ENCODE results near the gene VPS72.

VPS72 gene

DNA sequence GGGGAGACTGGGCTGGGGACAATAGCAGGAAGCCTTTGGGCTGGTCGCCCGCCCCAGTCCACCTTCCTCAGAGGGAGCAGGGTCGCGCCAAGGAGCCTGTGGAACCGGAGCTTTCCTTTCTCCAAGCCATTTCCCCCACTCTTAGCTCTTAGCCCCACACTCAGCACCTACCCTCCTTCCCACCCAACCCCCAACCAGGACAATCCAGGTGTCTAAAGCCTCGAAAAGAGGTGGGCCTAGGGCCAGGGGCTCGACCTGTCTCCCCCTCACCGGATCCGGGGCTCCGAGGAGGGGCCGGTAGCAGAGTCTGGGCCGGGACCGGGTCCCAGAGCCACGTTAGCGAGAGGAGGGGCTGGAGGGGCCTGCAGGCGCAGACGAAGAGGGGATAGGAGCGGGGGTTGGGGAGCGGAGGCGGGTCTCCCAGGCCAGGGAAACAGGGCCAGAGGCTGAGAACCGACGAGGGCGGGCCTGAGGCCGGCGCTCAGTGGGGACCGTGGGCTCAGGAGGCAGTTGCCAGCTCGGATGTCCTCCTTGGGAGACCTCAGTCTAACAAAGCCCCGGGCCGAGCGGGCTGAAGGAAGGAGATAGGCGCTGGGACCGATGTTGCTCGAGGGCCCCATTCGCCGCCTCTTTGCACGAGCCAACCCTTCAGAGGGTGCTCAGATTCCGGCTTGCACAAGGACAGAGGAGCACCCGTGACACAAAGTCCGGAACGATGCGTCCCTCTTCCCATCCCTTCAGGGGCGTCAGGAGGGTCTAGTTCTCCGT is 44.5 kb downstream of the VPS72 start:
- no peak for DNase-seq (ENCODE audit: low read depth, low spot score)

DNA sequence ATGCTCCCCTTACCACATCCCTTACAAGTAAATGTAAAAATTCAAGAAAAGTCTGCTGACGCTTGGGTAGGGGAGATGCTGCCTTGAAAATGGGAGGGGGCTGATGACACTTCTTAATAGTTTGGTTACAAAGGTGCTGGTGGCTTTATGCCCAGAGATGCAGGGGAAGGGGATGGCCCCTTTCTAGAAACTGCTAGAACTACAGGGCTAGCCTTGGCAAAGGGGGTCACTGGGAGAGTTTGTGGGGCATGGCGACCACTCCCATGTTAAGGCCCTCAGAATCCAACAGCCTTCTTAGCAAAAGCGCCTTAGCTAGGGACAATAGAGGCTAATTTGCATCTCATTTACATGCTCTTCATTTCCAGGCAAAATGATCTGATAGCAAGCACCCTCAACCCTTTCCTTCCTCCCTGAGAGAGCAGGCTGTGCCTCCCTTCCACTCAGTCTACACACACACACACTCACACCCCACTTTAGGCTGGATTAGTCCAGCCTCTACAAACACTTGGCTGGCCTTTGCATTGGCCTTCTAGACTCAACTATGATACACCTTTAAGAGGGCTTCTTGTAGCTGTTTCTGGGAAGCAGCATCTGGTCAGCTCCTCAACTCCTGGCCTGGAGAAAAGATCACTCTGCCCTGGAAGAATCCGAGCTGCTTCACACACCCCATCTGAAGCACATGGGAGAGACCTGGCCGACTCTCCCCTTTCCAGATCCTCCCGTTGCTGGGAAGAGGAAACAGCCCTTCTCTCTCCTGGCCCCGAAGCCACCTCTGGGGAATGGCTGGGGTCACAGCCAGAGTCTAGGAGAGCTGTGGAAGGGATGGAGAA is 45.3 kb downstream of the VPS72 start:
- H3K4me3 ChIP-seq (ENCODE audit: low read depth, low read length), result peak overlapping the region; percentile 80

More for the DNA sequence above, 44.5 kb downstream of the VPS72 start:
- CTCF ChIA-PET, result interaction anchor here (0.7 to 3.9 kb wide), 5 partner anchors 8 to 46 kb away, joined by 3 to 22 read pairs (median 5); no protein-coding TSS in a partner anchor
- H3K4me3 ChIP-seq (ENCODE audit: low read depth, low read length), result peak overlapping the region; percentile 80
- POLR2A ChIA-PET, result interaction anchor here (0.6 kb wide), 1 partner anchor 36 kb away, joined by 3 read pairs; no protein-coding TSS in a partner anchor
- no peak for TF ChIP-seq CTCF (IDR thresholded peaks at IDR 0.05; ENCODE audit: insufficient read depth, low read length, missing control alignments)

DNA sequence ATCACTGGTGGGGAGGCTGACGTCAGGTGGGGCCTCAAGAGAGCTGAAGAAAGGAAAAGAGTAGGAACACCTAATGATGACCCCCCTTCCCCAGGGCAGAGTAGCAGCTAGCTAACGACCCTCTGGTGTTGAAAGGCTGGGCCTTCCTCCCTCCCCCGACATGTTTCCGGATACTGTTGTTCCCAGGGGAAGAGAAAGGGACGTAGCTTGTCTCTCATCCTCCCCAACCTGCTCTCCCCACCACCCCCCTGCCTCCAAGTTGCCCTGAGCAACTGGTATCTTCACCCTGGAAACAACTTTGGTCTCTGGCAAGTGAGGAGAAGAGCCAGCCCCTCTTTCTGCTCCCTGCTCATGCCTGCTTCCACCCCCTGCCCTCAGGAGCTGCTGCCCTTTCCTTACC is 46.0 kb downstream of the VPS72 start:
- ChIA-PET POLR2A (no interaction called here), CTCF (interaction anchor here (1.0 to 3.9 kb wide), 2 partner anchors 12 to 45 kb away, joined by 8 to 22 read pairs; partner anchors contain the start of gene TNFAIP8L2)
- no peak for TF ChIP-seq CTCF (IDR thresholded peaks at IDR 0.05; ENCODE audit: insufficient read depth, low read length, missing control alignments)
- no peak for DNase-seq (ENCODE audit: low read depth, low spot score)
- no peak overlapping the region for H3K4me3 ChIP-seq (ENCODE audit: low read depth, low read length)

More for the DNA sequence above, 45.3 kb downstream of the VPS72 start:
- TF ChIP-seq CTCF (IDR thresholded peaks at IDR 0.05; ENCODE audit: insufficient read depth, low read length, missing control alignments), result no peak
- ChIA-PET CTCF (interaction anchor here (0.7 to 3.9 kb wide), 4 partner anchors 9 to 45 kb away, joined by 3 to 22 read pairs (median 6); no protein-coding TSS in a partner anchor), POLR2A (interaction anchor here (0.5 kb wide), 1 partner anchor 38 kb away, joined by 3 read pairs; no protein-coding TSS in a partner anchor)
- DNase-seq (ENCODE audit: low read depth, low spot score), result no peak

DNA sequence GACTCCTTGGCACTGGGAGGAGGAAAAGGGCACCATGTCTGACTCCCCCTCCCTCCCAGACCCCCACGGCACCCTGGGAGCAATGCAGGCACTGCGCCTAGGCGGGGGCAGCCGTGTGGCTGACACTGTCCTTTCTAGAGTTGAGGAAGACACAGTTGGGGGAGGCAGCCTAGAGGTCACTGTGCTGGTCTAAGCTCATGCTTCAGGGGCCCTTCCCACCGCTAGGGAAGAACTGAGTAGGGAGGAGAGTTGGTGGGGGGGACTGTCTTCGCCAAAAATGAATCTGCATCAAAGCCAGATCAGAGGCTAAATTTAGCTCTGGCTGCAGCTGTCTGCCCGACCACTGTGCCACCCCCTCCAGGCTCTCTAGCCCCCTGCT is 47.0 kb downstream of the VPS72 start:
- CTCF ChIA-PET, result interaction anchor here (1.0 to 3.9 kb wide), 3 partner anchors 9 to 44 kb away, joined by 4 to 22 read pairs (median 8); partner anchors contain the start of gene TNFAIP8L2
- H3K4me3 ChIP-seq (ENCODE audit: low read depth, low read length), result no peak overlapping the region
- POLR2A ChIA-PET, result interaction anchor here (0.7 kb wide), 1 partner anchor 9 kb away, joined by 3 read pairs; no protein-coding TSS in a partner anchor
- DNase-seq (ENCODE audit: low read depth, low spot score), result no peak
- TF ChIP-seq CTCF (IDR thresholded peaks at IDR 0.05; ENCODE audit: insufficient read depth, low read length, missing control alignments), result no peak

GRCh38 chr1:151142411-151143056 is 47.5 kb downstream of the VPS72 start:
- no peak overlapping the region for H3K4me3 ChIP-seq (ENCODE audit: low read depth, low read length)
- DNase-seq (ENCODE audit: low read depth, low spot score), result no peak
- ChIA-PET POLR2A (interaction anchor here (1.9 kb wide), 1 partner anchor 11 kb away, joined by 4 read pairs; no protein-coding TSS in a partner anchor), CTCF (interaction anchor here (1.1 to 3.9 kb wide), 4 partner anchors 8 to 43 kb away, joined by 3 to 22 read pairs (median 6); partner anchors contain the start of gene TNFAIP8L2)
- TF ChIP-seq CTCF (IDR thresholded peaks at IDR 0.05; ENCODE audit: insufficient read depth, low read length, missing control alignments), result no peak

Measured in AG04449 (cell line).